ENCODE results near the gene ACR.
"Not testable (repeated sequence)": the region's sequence is repeated elsewhere in the genome, so short reads cannot be mapped to it uniquely, and the experiment has no call there.

The ACR gene

GRCh38 chr22:50732681-50733080, 5.3 kb upstream of the ACR start:
- no peak for DNase-seq (ENCODE audit: low spot score)

GRCh38 chr22:50733521-50734342, 4.3 kb upstream of the ACR start:
- DNase-seq (ENCODE audit: low spot score), result no peak

GRCh38 chr22:50734343-50734771, 3.6 kb upstream of the ACR start:
- no peak for DNase-seq (ENCODE audit: low spot score)

GRCh38 chr22:50734986-50735738, 2.8 kb upstream of the ACR start:
- no peak for DNase-seq (ENCODE audit: low spot score)

DNA sequence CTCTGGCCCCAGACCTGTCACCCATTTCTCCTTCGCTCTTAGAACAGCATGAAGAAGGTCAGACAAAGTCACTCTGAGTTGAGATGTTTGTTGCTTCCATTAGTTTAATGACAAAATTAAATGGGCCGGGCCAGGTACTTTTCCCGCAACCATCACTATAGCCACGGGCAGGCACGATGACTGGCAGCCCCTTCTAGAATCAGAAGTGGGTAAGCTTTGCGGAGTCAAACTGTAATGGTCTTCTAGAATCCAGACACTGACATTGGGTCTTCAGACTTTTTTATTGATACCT, 2.3 kb upstream of the ACR start:
- DNase-seq (ENCODE audit: low spot score), result no peak

- DNase-seq (ENCODE audit: low spot score), result no peak
These were observed 734 bp downstream of the ACR start for GRCh38 chr22:50738649-50739227.

- DNase-seq (ENCODE audit: low spot score), result no peak
These were observed 1.3 kb downstream of the ACR start for GRCh38 chr22:50739279-50739691.

GRCh38 chr22:50739894-50740293, 1.9 kb downstream of the ACR start:
- DNase-seq (ENCODE audit: low spot score), result no peak

DNA sequence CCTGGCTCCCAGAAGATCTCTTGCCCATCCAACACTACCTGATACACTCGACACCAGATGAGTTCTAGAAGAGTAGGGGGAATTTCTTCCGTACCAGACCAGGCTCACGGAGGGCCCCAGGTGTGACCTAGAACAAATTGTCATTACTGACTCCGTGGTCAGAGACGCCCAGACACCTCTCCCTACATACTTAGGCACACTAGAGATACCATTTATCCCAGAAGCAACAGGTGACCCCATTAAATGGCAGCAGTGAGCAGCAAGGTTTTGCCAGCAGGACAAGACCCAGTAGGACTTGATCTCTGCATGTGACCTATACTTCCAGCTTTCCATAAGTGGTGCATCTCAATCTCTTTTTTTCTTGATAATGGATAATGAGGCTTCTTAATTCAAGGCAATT, 2.7 kb downstream of the ACR start:
- DNase-seq (ENCODE audit: low spot score), result not testable (repeated sequence)

- DNase-seq (ENCODE audit: low spot score), result not testable (repeated sequence)
These were observed 6.4 kb downstream of the ACR start for GRCh38 chr22:50744424-50744823.

GRCh38 chr22:50747521-50747920, 9.5 kb downstream of the ACR start:
- DNase-seq (ENCODE audit: low spot score), result not testable (repeated sequence)

GRCh38 chr22:50748630-50749029, 10.6 kb downstream of the ACR start:
- DNase-seq (ENCODE audit: low spot score), result not testable (repeated sequence)

DNA sequence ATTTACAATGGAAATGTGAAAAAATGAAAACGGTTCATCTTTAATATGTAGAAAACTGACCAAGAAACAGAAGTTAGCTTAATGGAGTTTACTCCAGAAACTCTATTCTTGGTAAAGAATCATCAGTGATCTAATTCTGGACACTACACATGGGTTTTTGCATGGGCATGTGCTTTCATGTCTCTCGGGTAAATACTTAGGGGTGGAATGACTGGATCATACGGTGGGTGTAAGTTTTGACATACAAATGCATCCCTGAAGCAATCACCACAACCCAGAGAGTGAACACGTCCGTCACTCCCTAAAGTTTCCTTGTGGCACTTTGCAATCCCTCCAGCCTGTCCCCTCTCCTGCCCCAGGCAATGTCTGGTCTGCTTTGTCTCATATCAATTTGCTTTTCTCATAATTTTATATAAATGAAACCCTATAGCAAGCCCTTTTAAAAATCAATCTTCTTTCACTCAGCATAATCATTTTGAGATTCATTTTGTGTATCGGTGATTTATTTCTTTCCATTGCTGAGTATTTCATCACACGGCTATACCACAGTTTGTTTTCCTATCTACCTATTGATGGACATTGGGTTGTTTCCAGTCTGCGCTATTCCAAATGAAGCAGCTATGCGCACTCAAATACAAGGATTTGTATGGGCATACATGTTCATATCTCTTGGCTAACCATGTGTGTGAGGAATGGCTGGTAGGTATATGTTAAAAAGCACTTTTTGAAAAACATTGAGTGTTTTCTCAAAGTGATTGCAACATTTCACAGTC, 11.5 kb downstream of the ACR start:
- DNase-seq (ENCODE audit: low spot score), result not testable (repeated sequence)

DNA sequence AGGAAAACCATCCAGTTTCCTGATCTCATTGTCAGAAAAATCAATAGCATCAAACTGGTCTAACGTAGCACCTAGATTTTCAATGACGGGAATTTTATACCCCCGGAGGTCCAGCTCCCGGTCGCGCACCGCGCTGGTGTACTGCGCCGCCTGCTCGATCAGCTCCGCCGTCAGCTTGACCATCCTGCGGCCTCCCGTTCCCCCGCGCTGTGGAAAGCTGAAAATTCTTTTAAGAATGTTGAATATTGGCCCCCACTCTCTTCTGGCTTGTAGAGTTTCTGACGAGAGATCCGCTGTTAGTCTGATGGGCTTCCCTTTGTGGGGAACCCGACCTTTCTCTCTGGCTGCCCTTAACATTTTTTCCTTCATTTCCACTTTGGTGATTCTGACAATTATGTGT, 17.2 kb downstream of the ACR start:
- DNase-seq (ENCODE audit: low spot score), result not testable (repeated sequence)

- DNase-seq (ENCODE audit: low spot score), result not testable (repeated sequence)
These were observed 18.4 kb downstream of the ACR start for GRCh38 chr22:50756406-50756805.

GRCh38 chr22:50756949-50757491, 19.0 kb downstream of the ACR start:
- not testable (repeated sequence) for DNase-seq (ENCODE audit: low spot score)

- DNase-seq (ENCODE audit: low spot score), result not testable (repeated sequence)
These were observed 21.8 kb downstream of the ACR start for GRCh38 chr22:50759597-50760341.

GRCh38 chr22:50761829-50762228, 23.8 kb downstream of the ACR start:
- not testable (repeated sequence) for DNase-seq (ENCODE audit: low spot score)

DNA sequence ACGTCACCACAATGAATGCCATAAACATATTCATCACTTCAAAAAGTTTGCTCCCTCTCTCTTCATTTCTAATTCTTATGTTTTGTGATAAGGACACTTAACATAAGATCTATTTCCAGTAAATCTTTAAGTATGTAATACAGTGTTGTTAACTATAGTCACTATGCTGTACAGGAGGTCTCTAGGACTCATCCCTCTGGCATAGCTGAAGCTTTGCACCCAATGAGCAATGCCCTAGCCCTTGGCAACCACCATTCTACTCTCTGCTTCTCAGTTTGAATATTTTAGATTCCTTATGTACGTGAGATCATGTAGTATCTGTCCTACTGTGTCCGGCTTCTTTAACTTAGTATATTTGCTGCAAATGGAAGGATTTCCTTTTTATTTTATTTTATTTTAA, 26.3 kb downstream of the ACR start:
- DNase-seq (ENCODE audit: low spot score), result not testable (repeated sequence)

- peak; percentile 80 for DNase-seq (ENCODE audit: low spot score)
These were observed 37.1 kb downstream of the ACR start for GRCh38 chr22:50775132-50775531.

DNA sequence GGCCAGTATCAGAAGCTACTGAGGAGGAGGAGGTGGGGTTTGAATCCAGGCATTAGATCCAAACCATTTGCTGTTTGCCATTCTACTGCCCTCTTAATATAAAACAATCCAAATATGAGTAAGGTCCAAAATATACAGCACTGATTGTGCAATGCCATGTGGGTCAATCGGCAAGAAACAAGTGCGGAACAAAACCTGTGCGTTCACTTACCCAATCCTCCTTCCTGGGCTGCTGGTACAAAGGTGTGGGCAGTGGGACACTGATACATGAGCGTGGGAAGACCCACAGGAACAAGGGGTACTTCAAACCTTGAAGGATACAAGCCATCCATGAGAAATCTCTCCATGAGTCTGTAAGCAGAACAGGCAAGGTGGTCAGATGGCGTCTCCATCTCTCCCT, 39.6 kb downstream of the ACR start:
- not testable (repeated sequence) for DNase-seq (ENCODE audit: low spot score)
